SK-N-SH (cell line): ENCODE results near the gene COLEC12. TPM values are rescaled to one million over a fixed set of nuclear protein-coding genes. Genes with fewer than 3 reads are reported as not detected.
A peak's percentile ranks its signal among the peaks of the same experiment; 100 is the strongest.

Experiments used
- CTCF ChIA-PET: fragments of 300-600, 350-600 bp; formaldehyde crosslinking; extraction: SDS; loops from one replicate; lab custom pipeline; 2021; lab: Yijun Ruan, JAX
- POLR2A ChIA-PET: fragments of 350-600 bp; sonication (Branson Sonifier 250); formaldehyde crosslinking; extraction: SDS; loops from one replicate; lab custom pipeline; 2020; ENCODE audit warnings: antibody characterized with exemption, inconsistent platforms; lab: Yijun Ruan, JAX
- DNase-seq: peaks from one replicate; pipeline ENCODE4 v3.0.0; 2012
- H2AFZ ChIP-seq: fragments of 200-600 bp; sonication (generic); 2 replicates; pipeline ENCODE4 v1.8.1; 2016; ENCODE audit warnings: antibody characterized with exemption, mild to moderate bottlenecking, low read depth
- H3F3A ChIP-seq: fragments of 200-600 bp; sonication (generic); replicated peaks from 2 replicates; pipeline ENCODE3; 2016; ENCODE audit warnings: antibody characterized with exemption, mild to moderate bottlenecking; ENCODE audit not compliant: insufficient read depth
- H3K27ac ChIP-seq, 2 experiments: fragments of 200-500 bp in 1 of 2; fragments of 200-600 bp in 1 of 2; sonication (Bioruptor generic) in 1 of 2; sonication (generic), shearing (Covaris generic) in 1 of 2; 2 replicates each; pipeline versions ENCODE4 v1.5.1 to v1.6.1; 2014 to 2016; ENCODE audit warnings: low read depth in 2 of 2, inconsistent platforms in 1 of 2, low read length in 1 of 2, mild to moderate bottlenecking in 1 of 2, mixed read lengths in 1 of 2
- H3K27me3 ChIP-seq: fragments of 200-600 bp; sonication (generic), shearing (Covaris generic); 2 replicates; pipeline ENCODE4 v1.6.1; 2016; ENCODE audit warnings: mixed run types; ENCODE audit not compliant: insufficient read depth
- H3K36me3 ChIP-seq, 2 experiments: fragments of 200-500 bp in 1 of 2; fragments of 200-600 bp in 1 of 2; sonication (Bioruptor generic) in 1 of 2; sonication (generic) in 1 of 2; replicated peaks in 1 of 2; 2 replicates each; pipeline versions ENCODE3 to v1.5.1; 2014 to 2016; ENCODE audit warnings: low read length in 1 of 2, mild to moderate bottlenecking in 1 of 2; ENCODE audit not compliant: insufficient read depth in 2 of 2, control insufficient read depth in 1 of 2
- H3K4me1 ChIP-seq, 2 experiments: fragments of 200-500 bp in 1 of 2; fragments of 200-600 bp in 1 of 2; sonication (Bioruptor generic) in 1 of 2; sonication (generic), shearing (Covaris generic) in 1 of 2; 2 replicates each; pipeline versions ENCODE4 v1.5.1 to v1.6.1; 2014 to 2016; ENCODE audit warnings: low read depth in 1 of 2, low read length in 1 of 2, mixed run types in 1 of 2; ENCODE audit not compliant: insufficient read depth in 2 of 2, control insufficient read depth in 1 of 2
- H3K4me2 ChIP-seq: fragments of 200-600 bp; sonication (generic), shearing (Covaris generic); 2 replicates; pipeline ENCODE4 v1.6.1; 2017; ENCODE audit warnings: mixed run types
- H3K4me3 ChIP-seq, 2 experiments: fragments of 200-500 bp in 1 of 2; fragments of 200-600 bp in 1 of 2; sonication (Bioruptor generic) in 1 of 2; sonication (generic), shearing (Covaris generic) in 1 of 2; 2 replicates each; pipeline versions ENCODE4 v1.5.1 to v1.8.1; 2014 to 2016; ENCODE audit warnings: low read depth in 2 of 2, inconsistent platforms in 1 of 2, low read length in 1 of 2, mild to moderate bottlenecking in 1 of 2, mixed read lengths in 1 of 2, moderate library complexity in 1 of 2
- H3K79me2 ChIP-seq: fragments of 200-600 bp; sonication (generic); 2 replicates; pipeline ENCODE4 v1.8.1; 2017; ENCODE audit warnings: mild to moderate bottlenecking; ENCODE audit not compliant: insufficient read depth
- H3K9ac ChIP-seq: fragments of 200-600 bp; sonication (generic); 2 replicates; pipeline ENCODE4 v1.6.1; 2017; ENCODE audit warnings: mixed run types
- H3K9me2 ChIP-seq: fragments of 200-600 bp; sonication (generic); 2 replicates; pipeline ENCODE4 v1.6.1; 2017; ENCODE audit warnings: mixed run types
- H3K9me3 ChIP-seq: fragments of 200-600 bp; sonication (generic); 2 replicates; pipeline ENCODE4 v1.6.1; 2017; ENCODE audit warnings: mixed run types, mild to moderate bottlenecking, moderate library complexity
- H4K20me1 ChIP-seq: fragments of 200-600 bp; sonication (generic); 2 replicates; pipeline ENCODE4 v1.6.1; 2017; ENCODE audit warnings: mild to moderate bottlenecking, mixed run types; ENCODE audit not compliant: insufficient read depth
- GATA2 ChIP-seq: sonication (generic); formaldehyde crosslinking; IDR thresholded peaks from 2 replicates; pipeline ENCODE4 v1.5.0; 2020; ENCODE audit warnings: mild to moderate bottlenecking, missing genetic modification reagents
- JUND ChIP-seq: IDR thresholded peaks from 2 replicates; pipeline ENCODE4 v1.4.0; 2012
- MEF2A ChIP-seq: IDR thresholded peaks from 2 replicates; pipeline ENCODE4 v1.4.0; 2012; ENCODE audit warnings: low read depth, borderline replicate concordance
- RFX5 ChIP-seq: IDR thresholded peaks from 2 replicates; pipeline ENCODE4 v1.6.1; 2012; ENCODE audit warnings: mild to moderate bottlenecking, improper control_type of control experiment, low read length
- RXRA ChIP-seq: IDR thresholded peaks from 2 replicates; pipeline ENCODE4 v1.4.0; 2012; ENCODE audit warnings: low read depth, mild to moderate bottlenecking, borderline replicate concordance
- TEAD4 ChIP-seq: IDR thresholded peaks from 2 replicates; pipeline ENCODE4 v1.4.0; 2012; ENCODE audit warnings: mild to moderate bottlenecking, borderline replicate concordance; ENCODE audit not compliant: insufficient read depth
- WGBS: methylation state at CpG from one replicate; pipeline ENCODE4 v1.1.6; 2017; ENCODE audit warnings: low lambda C conversion rate; 5-methylcytosine and 5-hydroxymethylcytosine counted together
- polyA plus RNA-seq, 3 experiments: library from polyadenylated mRNA; depleted of rRNA; stranded (reverse); fragments of >200 nt; gene quantifications; 2 replicates each; pipeline ENCODE4 v1.2.3, GENCODE V29; 2012
- TF ChIP-seq, protein P1 (sequence below): IDR thresholded peaks from 2 replicates; pipeline ENCODE4 v1.4.0; 2012; ENCODE audit warnings: low read depth
- TF ChIP-seq, protein P2 (sequence below): fragments of 150-350 bp; IDR thresholded peaks from 2 replicates; pipeline ENCODE4 v1.6.1; 2017; ENCODE audit warnings: antibody characterized with exemption, low read length, low read depth, borderline replicate concordance
- TF ChIP-seq, protein P3 (sequence below): IDR thresholded peaks from 2 replicates; pipeline ENCODE4; 2012

Gene COLEC12
- polyA plus RNA-seq, 1 of the 3 experiments (the other 2 are of a cell fraction) = 41.2 TPM

DNA sequence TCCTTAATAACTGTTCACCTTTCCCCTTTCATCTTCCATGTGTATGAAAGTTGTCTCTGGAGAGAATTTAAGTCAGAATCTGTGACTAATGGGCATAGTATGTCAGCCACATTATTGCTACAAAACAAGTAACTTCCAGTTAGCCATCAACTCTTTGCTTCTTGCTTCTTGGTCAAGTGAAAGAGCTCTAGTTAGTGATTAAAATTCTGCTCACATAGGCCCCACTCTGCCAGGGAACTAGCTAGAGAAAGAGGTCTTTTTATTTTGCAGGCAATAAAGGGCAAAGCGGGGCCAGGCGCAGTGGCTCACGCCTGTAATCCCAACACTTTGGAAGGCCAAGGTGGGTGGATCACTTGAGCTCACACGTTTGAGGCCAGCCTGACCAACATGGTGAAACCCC is 64.6 kb downstream of the COLEC12 start:
- Histone ChIP-seq H2AFZ (no peak overlapping the region), H3F3A (peaks cover 9% of the 10 kb centered on the region), H3K27me3 (no peaks in the 10 kb centered on the region), H3K27ac (no peak overlapping the region), H3K9me2 (no peaks in the 10 kb centered on the region), H3K9me3 (no peaks in the 10 kb centered on the region), H4K20me1 (no peaks in the 10 kb centered on the region), H3K4me3 (no peak overlapping the region), H3K79me2 (no peaks in the 10 kb centered on the region), H3K4me1 (peaks cover 0 to 9% of the 10 kb centered on the region in 2 experiments; a peak in 2 of 4 replicates), H3K36me3 (no peaks in the 10 kb centered on the region), H3K9ac (no peak overlapping the region), H3K4me2 (no peak overlapping the region)
- 94% methylated on average over 4 of the region's 4 CpGs for WGBS
- no peak for DNase-seq
- TF ChIP-seq MEF2A (no peak), TEAD4 (no peak), GATA2 (CRISPR knock-in tag) (no peak), JUND (0 out of 2 replicates have a peak, but pooled peaks have one; percentile 19), RXRA (no peak), RFX5 (no peak)
- TF ChIP-seq, protein P1, sequence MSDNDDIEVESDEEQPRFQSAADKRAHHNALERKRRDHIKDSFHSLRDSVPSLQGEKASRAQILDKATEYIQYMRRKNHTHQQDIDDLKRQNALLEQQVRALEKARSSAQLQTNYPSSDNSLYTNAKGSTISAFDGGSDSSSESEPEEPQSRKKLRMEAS = no peak
- TF ChIP-seq, protein P2, sequence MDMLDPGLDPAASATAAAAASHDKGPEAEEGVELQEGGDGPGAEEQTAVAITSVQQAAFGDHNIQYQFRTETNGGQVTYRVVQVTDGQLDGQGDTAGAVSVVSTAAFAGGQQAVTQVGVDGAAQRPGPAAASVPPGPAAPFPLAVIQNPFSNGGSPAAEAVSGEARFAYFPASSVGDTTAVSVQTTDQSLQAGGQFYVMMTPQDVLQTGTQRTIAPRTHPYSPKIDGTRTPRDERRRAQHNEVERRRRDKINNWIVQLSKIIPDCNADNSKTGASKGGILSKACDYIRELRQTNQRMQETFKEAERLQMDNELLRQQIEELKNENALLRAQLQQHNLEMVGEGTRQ = no peak
- CTCF ChIA-PET = interaction anchor here (0.8 kb wide), 1 partner anchor 355 kb away, joined by 3 read pairs; no protein-coding TSS in a partner anchor
- POLR2A ChIA-PET = no interaction called here

DNA sequence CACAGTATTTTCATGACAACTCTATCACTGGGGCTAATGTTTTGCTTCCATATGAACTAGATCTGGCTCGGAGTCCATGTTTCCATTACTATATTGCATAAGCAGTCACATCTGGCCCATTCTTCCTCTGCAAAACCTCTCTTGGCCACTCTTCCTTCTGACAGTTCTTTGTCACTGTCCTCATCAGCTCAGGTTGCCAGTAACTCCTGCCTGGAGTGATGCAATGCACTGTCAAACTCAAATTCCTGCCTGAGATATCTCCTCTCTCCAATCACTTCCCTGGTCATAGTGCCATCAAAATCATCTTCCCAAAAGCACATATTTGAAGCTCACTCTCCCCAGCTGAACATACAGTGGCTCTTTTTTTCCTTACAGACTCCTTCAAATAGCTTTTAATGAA is 66.1 kb downstream of the COLEC12 start:
- no peaks in the 10 kb centered on the region for H3K27me3 ChIP-seq
- no peaks in the 10 kb centered on the region for H3K9me3 ChIP-seq
- no peaks in the 10 kb centered on the region for H3K79me2 ChIP-seq
- no peak for DNase-seq
- 0% methylated on average over 1 of the region's 1 CpG for WGBS
- H3K4me2 ChIP-seq = 0 out of 2 replicates have a peak overlapping the region, but pooled peaks have one; percentile 19
- no peak overlapping the region for H3K4me3 ChIP-seq
- H4K20me1 ChIP-seq = no peaks in the 10 kb centered on the region
- ChIA-PET CTCF (no interaction called here), POLR2A (no interaction called here)
- H3F3A ChIP-seq = peaks cover 9% of the 10 kb centered on the region
- TF ChIP-seq, protein P3, sequence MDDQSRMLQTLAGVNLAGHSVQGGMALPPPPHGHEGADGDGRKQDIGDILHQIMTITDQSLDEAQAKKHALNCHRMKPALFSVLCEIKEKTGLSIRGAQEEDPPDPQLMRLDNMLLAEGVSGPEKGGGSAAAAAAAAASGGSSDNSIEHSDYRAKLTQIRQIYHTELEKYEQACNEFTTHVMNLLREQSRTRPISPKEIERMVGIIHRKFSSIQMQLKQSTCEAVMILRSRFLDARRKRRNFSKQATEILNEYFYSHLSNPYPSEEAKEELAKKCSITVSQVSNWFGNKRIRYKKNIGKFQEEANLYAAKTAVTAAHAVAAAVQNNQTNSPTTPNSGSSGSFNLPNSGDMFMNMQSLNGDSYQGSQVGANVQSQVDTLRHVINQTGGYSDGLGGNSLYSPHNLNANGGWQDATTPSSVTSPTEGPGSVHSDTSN = peak; percentile 33; the same call in 1 of the 2 replicates
- TF ChIP-seq, protein P1 = no peak
- no peak for TF ChIP-seq RXRA
- peak overlapping the region; percentile 23; the same call in 1 of the 2 replicates for H3K9ac ChIP-seq
- peaks cover 0 to 9% of the 10 kb centered on the region in 2 experiments; a peak in 2 of 4 replicates for H3K4me1 ChIP-seq
- peak overlapping the region in 1 of 2 experiments; percentile 63; a peak in 2 of 4 replicates for H3K27ac ChIP-seq
- no peaks in the 10 kb centered on the region for H3K36me3 ChIP-seq
- H3K9me2 ChIP-seq = no peaks in the 10 kb centered on the region
- no peak overlapping the region for H2AFZ ChIP-seq
